Fibroblast of gingiva (primary cell): ENCODE data around the gene ZNF432.

ENCODE experiments used
- DNase-seq: peaks from one replicate; pipeline ENCODE4 v3.0.0-alpha.2; 2011; ENCODE audit warnings: low read depth

ZNF432 gene

GRCh38 chr19:52007806-52008557 is 40.7 kb downstream of the ZNF432 start, which contains the start of gene ZNF615:
ZNF615 (minus strand) TSS chr19:52008211; CDS start chr19:52003711, 4,500 bp downstream.
- peak; percentile 81 for DNase-seq

DNA sequence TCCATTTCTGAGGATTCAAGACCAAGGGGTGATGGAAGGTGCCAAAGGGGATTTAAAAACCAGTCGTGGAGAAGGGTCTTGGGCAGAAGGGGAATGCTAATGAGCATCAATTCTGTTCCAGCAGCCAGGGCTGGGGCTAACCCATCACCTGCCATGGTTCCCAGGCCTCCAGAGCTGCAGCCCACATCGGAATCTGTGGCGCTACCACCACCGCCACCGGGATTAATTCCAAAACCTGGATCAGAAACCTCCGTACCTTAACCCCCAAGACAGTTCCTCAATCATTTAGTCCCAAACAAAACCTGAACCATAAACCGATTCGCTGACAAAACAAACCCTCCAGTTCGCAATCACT is 41.2 kb downstream of the ZNF432 start:
- no peak for DNase-seq

DNA sequence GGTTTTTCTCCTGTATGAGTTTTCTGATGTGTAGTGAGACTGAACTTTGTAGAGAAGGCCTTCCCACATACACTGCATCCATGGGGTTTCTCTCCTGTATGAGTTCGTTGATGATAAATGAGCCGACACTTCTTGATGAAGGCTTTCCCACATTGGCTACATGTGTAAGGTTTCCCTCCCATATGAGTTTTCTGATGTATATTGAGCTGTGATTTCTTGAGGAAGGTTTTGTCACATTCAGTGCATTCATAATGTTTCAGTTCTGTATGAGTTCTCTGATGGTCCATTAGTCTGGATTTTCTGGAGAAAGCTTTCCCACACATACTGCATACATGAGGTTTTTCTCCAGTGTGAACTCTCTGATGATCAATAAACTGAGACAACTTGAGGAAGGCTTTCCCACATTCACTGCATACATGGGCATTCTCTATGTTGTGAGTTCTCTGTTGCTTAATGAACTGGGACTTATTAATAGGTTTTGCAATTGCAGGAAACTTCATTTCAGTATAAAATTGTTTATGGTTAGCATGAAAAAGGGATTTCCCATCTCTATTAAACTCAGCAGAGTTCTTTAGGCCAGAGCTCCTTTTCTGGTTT is 54.5 kb downstream of the ZNF432 start:
- no peak for DNase-seq

DNA sequence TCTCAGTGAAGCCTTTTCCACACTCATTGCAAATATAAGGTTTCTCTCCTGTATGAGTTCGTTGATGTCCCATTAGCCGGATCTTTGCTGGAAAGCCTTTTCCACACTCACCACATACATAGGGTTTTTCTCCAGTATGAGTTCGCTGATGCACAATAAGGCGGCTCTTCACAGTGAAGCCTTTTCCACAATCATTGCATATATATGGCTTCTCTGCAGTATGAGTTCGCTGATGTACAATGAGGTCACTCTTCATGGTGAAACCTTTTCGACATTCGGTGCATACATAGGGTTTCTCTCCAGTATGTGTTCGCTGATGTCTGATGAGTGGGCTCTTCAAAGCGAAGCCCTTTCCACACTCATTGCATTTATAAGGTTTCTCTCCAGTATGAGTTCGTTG is 55.2 kb downstream of the ZNF432 start:
- DNase-seq: no peak

- peak; percentile 95 for DNase-seq
These were observed 62.0 kb downstream of the ZNF432 start, which contains the start of gene ZNF350 for GRCh38 chr19:51986309-51987291. ZNF350 (minus strand) TSS chr19:51986840; CDS start chr19:51974360, 12,480 bp downstream.

DNA sequence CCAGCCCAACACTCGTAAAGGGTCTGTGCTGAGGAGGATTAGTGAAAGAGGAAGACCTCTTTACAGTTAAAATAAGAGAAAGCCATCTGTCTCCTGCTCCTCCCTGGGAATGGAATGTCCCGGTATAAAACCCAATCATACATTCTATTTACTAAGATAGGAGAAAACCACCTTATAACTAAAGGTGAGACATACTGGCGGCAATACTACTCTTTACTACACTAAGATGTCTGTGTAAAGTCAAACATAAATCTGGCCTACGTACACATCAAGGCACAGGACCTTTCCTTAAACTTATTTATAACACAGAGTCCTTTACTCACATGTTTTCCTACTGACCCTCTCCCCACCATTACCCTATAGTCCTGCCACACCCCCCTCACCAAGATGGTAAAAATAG is 65.3 kb downstream of the ZNF432 start:
- DNase-seq: no peak
